ENCODE measurements around the gene SCT. TPM values are rescaled to one million over a fixed set of nuclear protein-coding genes. Genes with fewer than 3 reads are reported as not detected.

The SCT gene
- total and polyA plus RNA-seq, 2 of the 8 experiments (the other 6 are each of a cell fraction or from before 2014, with no cell fraction given), result 1.7 to 2.0 TPM

Other genes starting within 250 kb of the SCT start
- gene PKP3, start 233.0 kb downstream of the SCT start, total RNA-seq (2021; fragmentation: NEBNext Ultra II Directional; extraction: Animal tissue kit (Norgen Biotek cat#: 25700)), result 28.5 and 28.7 TPM in 2 replicates
- gene PKP3, start 233.0 kb downstream of the SCT start, polyA plus RNA-seq (2011; rRNA removed), result 16.7 and 28.0 TPM in 2 replicates
- gene SIGIRR, start 212.2 kb downstream of the SCT start, total RNA-seq (2021; fragmentation: NEBNext Ultra II Directional; extraction: Animal tissue kit (Norgen Biotek cat#: 25700)), result 66.3 and 68.9 TPM in 2 replicates
- gene SIGIRR, start 212.2 kb downstream of the SCT start, polyA plus RNA-seq (2011; rRNA removed), result 55.2 and 94.2 TPM in 2 replicates
- 18.0 and 20.0 TPM in 2 replicates for gene ANO9, start 185.2 kb downstream of the SCT start, total RNA-seq (2021; fragmentation: NEBNext Ultra II Directional; extraction: Animal tissue kit (Norgen Biotek cat#: 25700))
- 20.7 and 24.6 TPM in 2 replicates for gene ANO9, start 185.2 kb downstream of the SCT start, polyA plus RNA-seq (2011; rRNA removed)
- 48.7 and 52.4 TPM in 2 replicates for gene PTDSS2, start 176.9 kb downstream of the SCT start, total RNA-seq (2021; fragmentation: NEBNext Ultra II Directional; extraction: Animal tissue kit (Norgen Biotek cat#: 25700))
- 68.2 and 108 TPM in 2 replicates for gene PTDSS2, start 176.9 kb downstream of the SCT start, polyA plus RNA-seq (2011; rRNA removed)
- gene RNH1, start 119.9 kb downstream of the SCT start, total RNA-seq (2021; fragmentation: NEBNext Ultra II Directional; extraction: Animal tissue kit (Norgen Biotek cat#: 25700)), result 49.8 and 53.4 TPM in 2 replicates
- gene RNH1, start 119.9 kb downstream of the SCT start, polyA plus RNA-seq (2011; rRNA removed), result 48.7 and 86.4 TPM in 2 replicates
- 54.7 and 60.9 TPM in 2 replicates for gene HRAS, start 91.6 kb downstream of the SCT start, total RNA-seq (2021; fragmentation: NEBNext Ultra II Directional; extraction: Animal tissue kit (Norgen Biotek cat#: 25700))
- gene HRAS, start 91.6 kb downstream of the SCT start, polyA plus RNA-seq (2011; rRNA removed), result 44.3 and 63.4 TPM in 2 replicates
- 1.9 and 2.1 TPM in 2 replicates for gene LRRC56, start 89.7 kb downstream of the SCT start, total RNA-seq (2021; fragmentation: NEBNext Ultra II Directional; extraction: Animal tissue kit (Norgen Biotek cat#: 25700))
- 0.94 and 1.6 TPM in 2 replicates for gene LRRC56, start 89.7 kb downstream of the SCT start, polyA plus RNA-seq (2011; rRNA removed)
- 2.6 and 3.1 TPM in 2 replicates for gene LMNTD2, start 66.4 kb downstream of the SCT start, total RNA-seq (2021; fragmentation: NEBNext Ultra II Directional; extraction: Animal tissue kit (Norgen Biotek cat#: 25700))
- 1.6 and 3.6 TPM in 2 replicates for gene LMNTD2, start 66.4 kb downstream of the SCT start, polyA plus RNA-seq (2011; rRNA removed)
- 20.6 and 22.3 TPM in 2 replicates for gene RASSF7, start 66.2 kb downstream of the SCT start, total RNA-seq (2021; fragmentation: NEBNext Ultra II Directional; extraction: Animal tissue kit (Norgen Biotek cat#: 25700))
- gene RASSF7, start 66.2 kb downstream of the SCT start, polyA plus RNA-seq (2011; rRNA removed), result 43.9 and 60.6 TPM in 2 replicates
- gene PHRF1, start 50.7 kb downstream of the SCT start, total RNA-seq (2021; fragmentation: NEBNext Ultra II Directional; extraction: Animal tissue kit (Norgen Biotek cat#: 25700)), result 37.3 and 39.8 TPM in 2 replicates
- gene PHRF1, start 50.7 kb downstream of the SCT start, polyA plus RNA-seq (2011; rRNA removed), result 13.4 and 21.8 TPM in 2 replicates
- 9.4 and 9.6 TPM in 2 replicates for gene IRF7, start 11.2 kb downstream of the SCT start, total RNA-seq (2021; fragmentation: NEBNext Ultra II Directional; extraction: Animal tissue kit (Norgen Biotek cat#: 25700))
- 9.1 and 12.8 TPM in 2 replicates for gene IRF7, start 11.2 kb downstream of the SCT start, polyA plus RNA-seq (2011; rRNA removed)
- 0.11 TPM in 1 of 2 replicates, not detected in the other for gene CDHR5, start 2.2 kb downstream of the SCT start, total RNA-seq (2021; fragmentation: NEBNext Ultra II Directional; extraction: Animal tissue kit (Norgen Biotek cat#: 25700))
- gene CDHR5, start 2.2 kb downstream of the SCT start, polyA plus RNA-seq (2011; rRNA removed), result 0.02 TPM in 1 of 2 replicates, not detected in the other
- gene DRD4, start 10.1 kb upstream of the SCT start, total RNA-seq (2021; fragmentation: NEBNext Ultra II Directional; extraction: Animal tissue kit (Norgen Biotek cat#: 25700)), result 3.3 and 3.4 TPM in 2 replicates
- gene DRD4, start 10.1 kb upstream of the SCT start, polyA plus RNA-seq (2011; rRNA removed), result 4.9 and 9.7 TPM in 2 replicates
- gene DEAF1, start 68.0 kb upstream of the SCT start, total RNA-seq (2021; fragmentation: NEBNext Ultra II Directional; extraction: Animal tissue kit (Norgen Biotek cat#: 25700)), result 53.7 and 58.4 TPM in 2 replicates
- gene DEAF1, start 68.0 kb upstream of the SCT start, polyA plus RNA-seq (2011; rRNA removed), result 47.3 and 64.7 TPM in 2 replicates
- gene TMEM80, start 68.6 kb upstream of the SCT start, total RNA-seq (2021; fragmentation: NEBNext Ultra II Directional; extraction: Animal tissue kit (Norgen Biotek cat#: 25700)), result 7.3 and 8.0 TPM in 2 replicates
- gene TMEM80, start 68.6 kb upstream of the SCT start, polyA plus RNA-seq (2011; rRNA removed), result 16.3 and 21.4 TPM in 2 replicates
- 38.5 and 44.3 TPM in 2 replicates for gene EPS8L2, start 79.0 kb upstream of the SCT start, total RNA-seq (2021; fragmentation: NEBNext Ultra II Directional; extraction: Animal tissue kit (Norgen Biotek cat#: 25700))
- gene EPS8L2, start 79.0 kb upstream of the SCT start, polyA plus RNA-seq (2011; rRNA removed), result 57.0 and 65.3 TPM in 2 replicates
- gene TALDO1, start 120.3 kb upstream of the SCT start, total RNA-seq (2021; fragmentation: NEBNext Ultra II Directional; extraction: Animal tissue kit (Norgen Biotek cat#: 25700)), result 302 and 308 TPM in 2 replicates
- gene TALDO1, start 120.3 kb upstream of the SCT start, polyA plus RNA-seq (2011; rRNA removed), result 265 and 293 TPM in 2 replicates
- gene GATD1, start 150.3 kb upstream of the SCT start, total RNA-seq (2021; fragmentation: NEBNext Ultra II Directional; extraction: Animal tissue kit (Norgen Biotek cat#: 25700)), result 47.5 and 54.9 TPM in 2 replicates
- 54.8 and 101 TPM in 2 replicates for gene GATD1, start 150.3 kb upstream of the SCT start, polyA plus RNA-seq (2011; rRNA removed)
- 5.0 and 5.7 TPM in 2 replicates for gene CEND1, start 162.9 kb upstream of the SCT start, total RNA-seq (2021; fragmentation: NEBNext Ultra II Directional; extraction: Animal tissue kit (Norgen Biotek cat#: 25700))
- gene CEND1, start 162.9 kb upstream of the SCT start, polyA plus RNA-seq (2011; rRNA removed), result 0.82 and 1.3 TPM in 2 replicates
- 48.0 and 54.3 TPM in 2 replicates for gene SLC25A22, start 171.1 kb upstream of the SCT start, total RNA-seq (2021; fragmentation: NEBNext Ultra II Directional; extraction: Animal tissue kit (Norgen Biotek cat#: 25700))
- gene SLC25A22, start 171.1 kb upstream of the SCT start, polyA plus RNA-seq (2011; rRNA removed), result 31.5 and 52.0 TPM in 2 replicates
- 18.9 and 24.9 TPM in 2 replicates for gene PIDD1, start 178.1 kb upstream of the SCT start, total RNA-seq (2021; fragmentation: NEBNext Ultra II Directional; extraction: Animal tissue kit (Norgen Biotek cat#: 25700))
- 26.1 and 51.4 TPM in 2 replicates for gene PIDD1, start 178.1 kb upstream of the SCT start, polyA plus RNA-seq (2011; rRNA removed)
- 2,084 and 2,106 TPM in 2 replicates for gene RPLP2, start 182.8 kb upstream of the SCT start, total RNA-seq (2021; fragmentation: NEBNext Ultra II Directional; extraction: Animal tissue kit (Norgen Biotek cat#: 25700))
- 1,789 and 2,639 TPM in 2 replicates for gene RPLP2, start 182.8 kb upstream of the SCT start, polyA plus RNA-seq (2011; rRNA removed)
- 62.1 and 62.2 TPM in 2 replicates for gene PNPLA2, start 191.7 kb upstream of the SCT start, total RNA-seq (2021; fragmentation: NEBNext Ultra II Directional; extraction: Animal tissue kit (Norgen Biotek cat#: 25700))
- 30.9 and 63.7 TPM in 2 replicates for gene PNPLA2, start 191.7 kb upstream of the SCT start, polyA plus RNA-seq (2011; rRNA removed)
- 26.4 and 29.3 TPM in 2 replicates for gene CRACR2B, start 200.7 kb upstream of the SCT start, total RNA-seq (2021; fragmentation: NEBNext Ultra II Directional; extraction: Animal tissue kit (Norgen Biotek cat#: 25700))
- 18.2 and 34.9 TPM in 2 replicates for gene CRACR2B, start 200.7 kb upstream of the SCT start, polyA plus RNA-seq (2011; rRNA removed)
- gene CD151, start 205.8 kb upstream of the SCT start, total RNA-seq (2021; fragmentation: NEBNext Ultra II Directional; extraction: Animal tissue kit (Norgen Biotek cat#: 25700)), result 93.4 and 101 TPM in 2 replicates
- 212 and 257 TPM in 2 replicates for gene CD151, start 205.8 kb upstream of the SCT start, polyA plus RNA-seq (2011; rRNA removed)
- gene POLR2L, start 215.3 kb upstream of the SCT start, total RNA-seq (2021; fragmentation: NEBNext Ultra II Directional; extraction: Animal tissue kit (Norgen Biotek cat#: 25700)), result 151 and 167 TPM in 2 replicates
- gene POLR2L, start 215.3 kb upstream of the SCT start, polyA plus RNA-seq (2011; rRNA removed), result 140 and 142 TPM in 2 replicates
- gene TSPAN4, start 215.7 kb upstream of the SCT start, total RNA-seq (2021; fragmentation: NEBNext Ultra II Directional; extraction: Animal tissue kit (Norgen Biotek cat#: 25700)), result 74.1 and 75.8 TPM in 2 replicates
- 145 and 217 TPM in 2 replicates for gene TSPAN4, start 215.7 kb upstream of the SCT start, polyA plus RNA-seq (2011; rRNA removed)